NB4 (cell line): Measurements from ENCODE around the gene PRCP.

ENCODE experiments used
- DNase-seq: peaks from one replicate; pipeline ENCODE4 v3.0.0; 2010; ENCODE audit warnings: low read depth
- H3K4me3 ChIP-seq: one replicate; pipeline ENCODE4 v1.5.1; 2011; ENCODE audit warnings: mild to moderate bottlenecking, low read depth, low read length, moderate library complexity
- MAX ChIP-seq: IDR thresholded peaks from 2 replicates; pipeline ENCODE4 v1.6.1; 2011; ENCODE audit warnings: low read depth, low read length
- MYC ChIP-seq: IDR thresholded peaks from 2 replicates; pipeline ENCODE4 v1.6.1; 2011; ENCODE audit warnings: low read depth, low read length
- POLR2A ChIP-seq: IDR thresholded peaks from 2 replicates; pipeline ENCODE4 v1.6.1; 2011; ENCODE audit warnings: mild to moderate bottlenecking; ENCODE audit not compliant: insufficient read length; ENCODE audit errors: extremely low read depth
- TF ChIP-seq, protein P1 (sequence below): IDR thresholded peaks from one replicate; pipeline ENCODE4 v1.5.1; 2012; ENCODE audit warnings: low read depth, low read length

PRCP gene

GRCh38 chr11:82909015-82909640 lies 8.9 kb upstream of the PRCP start:
- no peak for DNase-seq
- TF ChIP-seq MAX (no peak), POLR2A (no peak), MYC (no peak)
- TF ChIP-seq, protein P1, sequence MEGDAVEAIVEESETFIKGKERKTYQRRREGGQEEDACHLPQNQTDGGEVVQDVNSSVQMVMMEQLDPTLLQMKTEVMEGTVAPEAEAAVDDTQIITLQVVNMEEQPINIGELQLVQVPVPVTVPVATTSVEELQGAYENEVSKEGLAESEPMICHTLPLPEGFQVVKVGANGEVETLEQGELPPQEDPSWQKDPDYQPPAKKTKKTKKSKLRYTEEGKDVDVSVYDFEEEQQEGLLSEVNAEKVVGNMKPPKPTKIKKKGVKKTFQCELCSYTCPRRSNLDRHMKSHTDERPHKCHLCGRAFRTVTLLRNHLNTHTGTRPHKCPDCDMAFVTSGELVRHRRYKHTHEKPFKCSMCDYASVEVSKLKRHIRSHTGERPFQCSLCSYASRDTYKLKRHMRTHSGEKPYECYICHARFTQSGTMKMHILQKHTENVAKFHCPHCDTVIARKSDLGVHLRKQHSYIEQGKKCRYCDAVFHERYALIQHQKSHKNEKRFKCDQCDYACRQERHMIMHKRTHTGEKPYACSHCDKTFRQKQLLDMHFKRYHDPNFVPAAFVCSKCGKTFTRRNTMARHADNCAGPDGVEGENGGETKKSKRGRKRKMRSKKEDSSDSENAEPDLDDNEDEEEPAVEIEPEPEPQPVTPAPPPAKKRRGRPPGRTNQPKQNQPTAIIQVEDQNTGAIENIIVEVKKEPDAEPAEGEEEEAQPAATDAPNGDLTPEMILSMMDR: no peak
- no peak overlapping the region for H3K4me3 ChIP-seq

GRCh38 chr11:82908311-82908710 lies 8.1 kb upstream of the PRCP start:
- H3K4me3 ChIP-seq: no peak overlapping the region
- TF ChIP-seq POLR2A (no peak), MAX (no peak), MYC (no peak)
- TF ChIP-seq, protein P1: no peak
- no peak for DNase-seq

GRCh38 chr11:82907371-82907770 lies 7.1 kb upstream of the PRCP start:
- no peak for TF ChIP-seq POLR2A
- no peak for TF ChIP-seq MYC
- no peak overlapping the region for H3K4me3 ChIP-seq
- peak; percentile 46 for DNase-seq

DNA sequence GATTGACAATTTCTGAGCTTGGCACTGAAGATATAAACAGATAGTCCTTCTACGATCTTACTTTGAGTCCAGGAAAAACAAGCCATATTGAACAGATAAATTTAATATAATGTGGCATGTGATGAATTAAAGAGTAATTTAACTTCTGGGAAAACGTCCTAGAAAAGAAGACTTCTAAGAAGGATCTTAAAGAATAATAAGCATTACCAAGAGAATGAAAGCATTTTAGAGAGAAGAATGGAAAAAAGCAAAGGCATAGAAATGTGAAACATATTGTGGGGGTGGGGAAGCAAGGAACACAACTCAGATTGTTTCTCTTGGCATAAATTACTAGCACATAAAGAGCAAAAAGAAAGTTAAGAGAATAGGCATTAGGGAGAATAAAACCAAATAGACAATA lies 6.7 kb upstream of the PRCP start:
- TF ChIP-seq MAX (no peak), MYC (no peak), POLR2A (no peak)
- TF ChIP-seq, protein P1: no peak
- DNase-seq: no peak
- H3K4me3 ChIP-seq: no peak overlapping the region

DNA sequence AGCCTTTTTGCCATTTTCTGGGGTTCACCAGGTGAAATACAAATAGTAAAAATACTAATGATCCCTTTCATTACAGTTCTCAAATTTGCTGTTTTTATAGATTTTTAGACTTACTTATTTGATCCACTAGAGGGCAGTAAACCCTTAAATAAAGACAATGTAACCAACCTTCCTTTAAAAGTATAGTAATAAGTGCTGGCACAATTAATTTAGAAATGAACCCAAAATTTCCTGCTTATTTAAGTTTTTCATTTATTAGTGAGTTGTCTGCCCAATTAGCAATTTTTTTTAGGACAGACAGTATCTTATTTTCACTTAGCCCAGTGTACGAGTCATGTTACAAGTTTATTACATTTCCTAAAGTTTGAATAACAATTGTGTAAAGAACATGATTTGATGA lies 6.0 kb upstream of the PRCP start:
- DNase-seq: peak; percentile 45
- no peak overlapping the region for H3K4me3 ChIP-seq
- TF ChIP-seq MYC: no peak
- TF ChIP-seq, protein P1: peak; percentile 9
- no peak for TF ChIP-seq MAX

- no peak for DNase-seq
- TF ChIP-seq POLR2A (no peak), MAX (no peak), MYC (no peak)
- TF ChIP-seq, protein P1: no peak
- H3K4me3 ChIP-seq: peak overlapping the region; percentile 93
These were observed 3.8 kb upstream of the PRCP start for GRCh38 chr11:82903843-82904586.
